ENCODE results near the gene ASCC3.
"Not testable (repeated sequence)": the region's sequence is repeated elsewhere in the genome, so short reads cannot be mapped to it uniquely, and the experiment has no call there.

ASCC3 gene

DNA sequence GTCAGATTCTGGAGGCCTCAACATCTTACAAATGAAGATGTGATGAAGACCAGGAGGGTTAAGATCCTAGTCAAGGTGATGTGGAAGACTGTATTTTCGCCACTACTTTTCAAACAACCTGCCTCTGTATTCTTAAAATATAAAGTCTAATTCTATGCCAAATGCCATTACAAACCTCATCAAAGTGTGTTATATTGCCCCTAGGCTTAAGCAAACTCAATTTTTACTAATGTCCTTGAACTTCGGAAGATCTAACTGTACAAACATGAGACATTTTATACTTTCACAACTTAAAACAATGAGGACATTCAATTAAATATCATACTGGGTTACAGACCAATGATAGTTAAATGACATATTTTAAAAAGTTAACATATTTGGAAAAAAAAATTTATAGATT, 19.1 kb downstream of the ASCC3 start:
- DNase-seq (no peak), ATAC-seq (no peak)
- peaks cover 17% of the 10 kb centered on the region for H3K9me3 Mint-ChIP-seq
- H3K4me3 Mint-ChIP-seq, result no peak overlapping the region
- no peak overlapping the region for H3K27ac Mint-ChIP-seq
- no peaks in the 10 kb centered on the region for H3K27me3 Mint-ChIP-seq
- no peaks in the 10 kb centered on the region for H3K4me1 Mint-ChIP-seq
- H3K36me3 Mint-ChIP-seq (ENCODE audit: low read depth), result peaks cover 79% of the 10 kb centered on the region

DNA sequence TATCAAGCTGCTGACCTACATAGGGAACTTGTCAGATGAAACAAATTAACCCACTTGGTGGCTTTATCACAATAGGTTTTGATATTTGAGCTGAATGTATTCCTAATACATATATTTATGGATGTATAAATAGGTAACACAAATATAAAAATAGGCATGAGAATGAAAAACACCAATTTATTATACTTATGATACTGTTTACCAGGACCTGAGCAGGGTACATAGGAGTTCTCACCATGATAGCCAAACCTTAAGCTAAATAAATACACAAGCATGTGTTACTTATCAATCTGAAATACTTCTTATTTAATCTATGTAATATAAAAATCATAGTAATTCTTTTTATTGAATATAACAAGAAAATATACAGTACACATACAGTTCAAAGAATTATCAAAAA, 25.0 kb downstream of the ASCC3 start:
- no peak overlapping the region for H3K27ac Mint-ChIP-seq
- DNase-seq (no peak), ATAC-seq (no peak)
- H3K4me3 Mint-ChIP-seq, result no peak overlapping the region
- no peaks in the 10 kb centered on the region for H3K27me3 Mint-ChIP-seq
- peaks cover 71% of the 10 kb centered on the region for H3K36me3 Mint-ChIP-seq (ENCODE audit: low read depth)
- H3K4me1 Mint-ChIP-seq, result no peaks in the 10 kb centered on the region
- H3K9me3 Mint-ChIP-seq, result peaks cover 29% of the 10 kb centered on the region

DNA sequence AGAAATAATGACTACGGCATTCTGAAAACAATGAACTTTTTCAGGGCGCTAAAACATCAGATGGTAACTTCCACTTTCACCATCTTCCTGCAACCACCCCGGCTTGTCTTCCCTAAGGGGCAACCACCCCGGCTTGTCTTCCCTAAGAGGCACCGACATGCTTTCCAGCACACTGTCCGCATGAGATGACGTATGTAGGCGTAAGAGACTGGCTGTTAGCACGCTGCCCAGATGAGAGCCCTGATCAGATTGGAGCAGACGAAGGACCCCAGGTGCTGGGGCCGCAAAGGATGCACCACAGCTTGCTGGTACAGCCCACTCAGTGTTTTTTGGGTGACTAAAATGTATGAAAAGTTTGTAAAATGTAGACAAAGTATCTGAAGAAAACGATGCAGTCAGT, 29.3 kb downstream of the ASCC3 start:
- no peak for ATAC-seq

GRCh38 chr6:100850174-100850573, 31.0 kb downstream of the ASCC3 start:
- DNase-seq, result no peak
- no peak overlapping the region for H3K27ac Mint-ChIP-seq
- ATAC-seq, result no peak
- H3K4me1 Mint-ChIP-seq, result peaks cover 12% of the 10 kb centered on the region
- H3K9me3 Mint-ChIP-seq, result no peaks in the 10 kb centered on the region
- peaks cover 39% of the 10 kb centered on the region for H3K36me3 Mint-ChIP-seq (ENCODE audit: low read depth)
- no peaks in the 10 kb centered on the region for H3K27me3 Mint-ChIP-seq
- H3K4me3 Mint-ChIP-seq, result no peak overlapping the region

More for the DNA sequence above, 29.3 kb downstream of the ASCC3 start:
- H3K9me3 Mint-ChIP-seq, result peaks cover 10% of the 10 kb centered on the region
- no peak for DNase-seq
- H3K4me3 Mint-ChIP-seq, result no peak overlapping the region
- peaks cover 50% of the 10 kb centered on the region for H3K36me3 Mint-ChIP-seq (ENCODE audit: low read depth)
- peaks cover 3% of the 10 kb centered on the region for H3K4me1 Mint-ChIP-seq
- no peak overlapping the region for H3K27ac Mint-ChIP-seq
- H3K27me3 Mint-ChIP-seq, result no peaks in the 10 kb centered on the region

GRCh38 chr6:100846276-100846675, 34.9 kb downstream of the ASCC3 start:
- Mint-ChIP-seq H3K4me1 (peaks cover 24% of the 10 kb centered on the region), H3K27ac (no peak overlapping the region), H3K27me3 (no peaks in the 10 kb centered on the region), H3K36me3 (ENCODE audit: low read depth) (peaks cover 24% of the 10 kb centered on the region), H3K9me3 (no peaks in the 10 kb centered on the region), H3K4me3 (no peak overlapping the region)
- ATAC-seq, result no peak
- no peak for DNase-seq

GRCh38 chr6:100845676-100846075, 35.5 kb downstream of the ASCC3 start:
- Mint-ChIP-seq H3K9me3 (peaks cover 3% of the 10 kb centered on the region), H3K36me3 (ENCODE audit: low read depth) (peaks cover 27% of the 10 kb centered on the region), H3K4me3 (no peak overlapping the region), H3K27me3 (no peaks in the 10 kb centered on the region), H3K27ac (no peak overlapping the region), H3K4me1 (peaks cover 27% of the 10 kb centered on the region)
- ATAC-seq (no peak), DNase-seq (no peak)

GRCh38 chr6:100839419-100839818, 41.7 kb downstream of the ASCC3 start:
- Mint-ChIP-seq H3K27me3 (no peaks in the 10 kb centered on the region), H3K4me3 (no peak overlapping the region), H3K27ac (no peak overlapping the region), H3K36me3 (ENCODE audit: low read depth) (peaks cover 32% of the 10 kb centered on the region), H3K9me3 (peaks cover 18% of the 10 kb centered on the region), H3K4me1 (peaks cover 23% of the 10 kb centered on the region)
- ATAC-seq (no peak), DNase-seq (no peak)

DNA sequence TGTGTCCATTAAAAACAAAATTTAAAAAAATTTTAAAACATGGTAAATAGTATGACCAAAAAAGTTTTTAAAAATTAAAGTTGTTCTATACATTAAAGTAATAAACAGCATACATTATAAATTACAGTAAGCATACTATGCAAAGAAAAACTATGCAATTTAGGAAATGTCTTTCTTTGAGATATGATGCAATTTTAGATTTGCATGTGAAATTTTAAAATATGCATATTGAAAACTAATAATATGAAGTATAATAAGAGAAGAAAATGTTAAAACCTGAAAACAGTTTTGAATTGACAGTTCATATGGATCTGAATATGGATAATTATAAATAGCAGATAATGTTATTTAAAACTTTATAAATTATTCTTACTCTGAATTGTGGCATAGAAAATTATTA, 43.1 kb downstream of the ASCC3 start:
- Mint-ChIP-seq H3K9me3 (peaks cover 18% of the 10 kb centered on the region), H3K27me3 (no peaks in the 10 kb centered on the region), H3K4me3 (no peak overlapping the region), H3K36me3 (ENCODE audit: low read depth) (peaks cover 31% of the 10 kb centered on the region), H3K27ac (no peak overlapping the region), H3K4me1 (peaks cover 19% of the 10 kb centered on the region)
- DNase-seq (no peak), ATAC-seq (no peak)

DNA sequence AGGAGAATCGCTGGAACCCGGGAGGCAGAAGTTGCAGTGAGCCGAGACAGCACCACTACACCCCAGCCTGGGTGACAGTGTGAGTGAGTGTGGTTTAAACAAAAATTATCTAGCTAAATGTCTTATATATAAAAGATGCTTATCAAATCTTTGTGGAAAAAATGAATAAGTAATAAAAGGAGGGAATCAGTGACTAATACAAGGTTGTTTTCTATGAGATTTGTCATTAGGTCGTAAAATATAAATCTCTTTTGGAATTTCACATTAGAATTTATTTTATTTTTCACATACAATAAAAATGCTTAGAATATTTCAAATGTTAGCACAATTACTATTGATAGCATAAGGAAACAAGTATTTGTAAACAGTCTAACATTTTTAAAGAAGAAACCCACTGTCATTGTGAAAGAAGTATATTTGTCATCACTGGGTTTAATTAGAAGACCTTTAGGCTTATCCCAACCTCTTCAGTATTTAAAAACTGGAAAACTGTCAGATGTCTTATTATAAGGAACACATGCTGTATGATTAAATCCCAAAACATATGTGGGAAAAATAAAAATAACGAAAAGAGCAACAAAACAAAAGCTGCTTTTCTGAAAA, 47.1 kb downstream of the ASCC3 start:
- peaks cover 35% of the 10 kb centered on the region for H3K36me3 Mint-ChIP-seq (ENCODE audit: low read depth)
- H3K27me3 Mint-ChIP-seq, result no peaks in the 10 kb centered on the region
- H3K4me1 Mint-ChIP-seq, result peaks cover 2% of the 10 kb centered on the region
- DNase-seq (no peak), ATAC-seq (no peak)
- no peak overlapping the region for H3K27ac Mint-ChIP-seq
- no peak overlapping the region for H3K4me3 Mint-ChIP-seq
- peaks cover 14% of the 10 kb centered on the region for H3K9me3 Mint-ChIP-seq

DNA sequence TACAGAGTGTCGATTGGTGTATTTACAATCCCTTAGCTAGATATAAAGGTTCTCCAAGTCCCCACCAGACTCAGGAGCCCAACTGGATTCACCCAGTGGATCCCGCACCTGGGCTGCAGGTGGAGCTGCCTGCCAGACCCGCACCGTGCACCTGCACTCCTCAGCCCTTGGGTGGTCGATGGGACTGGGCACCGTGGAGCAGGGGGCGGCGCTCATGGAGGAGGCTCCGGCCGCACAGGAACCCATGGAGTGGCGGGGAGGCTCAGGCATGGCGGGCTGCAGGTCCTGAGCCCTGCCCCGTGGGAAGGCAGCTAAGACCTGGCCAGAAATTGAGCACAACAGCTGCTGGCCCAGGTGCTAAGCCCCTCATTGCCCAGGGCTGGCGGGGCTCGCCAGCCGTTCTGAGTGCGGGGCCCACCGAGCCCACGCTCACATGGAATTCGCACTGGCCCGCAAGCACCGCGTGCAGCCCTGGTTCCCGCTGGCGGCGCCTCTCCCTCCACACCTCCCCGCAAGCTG, 52.0 kb downstream of the ASCC3 start:
- H3K36me3 Mint-ChIP-seq (ENCODE audit: low read depth), result peaks cover 30% of the 10 kb centered on the region
- DNase-seq, ATAC-seq, H3K27ac Mint-ChIP-seq, H3K4me3 Mint-ChIP-seq, H3K27me3 Mint-ChIP-seq, H3K9me3 Mint-ChIP-seq, H3K4me1 Mint-ChIP-seq: not testable (repeated sequence)

GRCh38 chr6:100823041-100823440, 58.1 kb downstream of the ASCC3 start:
- Mint-ChIP-seq H3K4me1 (peaks cover 12% of the 10 kb centered on the region), H3K36me3 (ENCODE audit: low read depth) (peaks cover 40% of the 10 kb centered on the region), H3K27me3 (no peaks in the 10 kb centered on the region), H3K9me3 (peaks cover 8% of the 10 kb centered on the region), H3K27ac (no peak overlapping the region), H3K4me3 (no peak overlapping the region)
- DNase-seq (no peak), ATAC-seq (no peak)

DNA sequence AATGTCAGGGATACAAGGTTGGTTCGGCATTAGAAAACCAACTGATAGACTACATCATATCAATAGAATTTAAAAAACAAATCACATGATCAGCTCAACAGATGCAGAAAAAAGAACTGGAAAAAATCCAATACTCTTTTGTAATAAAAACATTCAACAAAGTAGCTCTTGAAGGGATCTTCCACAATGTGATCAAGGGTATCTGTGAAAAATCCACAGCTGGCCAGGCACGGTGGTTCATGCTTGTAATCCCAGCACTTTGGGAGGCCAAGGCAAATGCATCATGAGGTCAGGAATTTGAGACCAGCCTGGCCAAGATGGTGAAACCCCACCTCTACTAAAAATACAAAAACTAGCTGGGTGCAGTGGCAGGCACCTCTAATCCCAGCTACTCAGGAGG, 63.1 kb downstream of the ASCC3 start:
- no peak overlapping the region for H3K27ac Mint-ChIP-seq
- no peaks in the 10 kb centered on the region for H3K27me3 Mint-ChIP-seq
- no peak for DNase-seq
- no peak for ATAC-seq
- peaks cover 19% of the 10 kb centered on the region for H3K4me1 Mint-ChIP-seq
- peaks cover 17% of the 10 kb centered on the region for H3K9me3 Mint-ChIP-seq
- H3K4me3 Mint-ChIP-seq, result no peak overlapping the region
- H3K36me3 Mint-ChIP-seq (ENCODE audit: low read depth), result peaks cover 64% of the 10 kb centered on the region

DNA sequence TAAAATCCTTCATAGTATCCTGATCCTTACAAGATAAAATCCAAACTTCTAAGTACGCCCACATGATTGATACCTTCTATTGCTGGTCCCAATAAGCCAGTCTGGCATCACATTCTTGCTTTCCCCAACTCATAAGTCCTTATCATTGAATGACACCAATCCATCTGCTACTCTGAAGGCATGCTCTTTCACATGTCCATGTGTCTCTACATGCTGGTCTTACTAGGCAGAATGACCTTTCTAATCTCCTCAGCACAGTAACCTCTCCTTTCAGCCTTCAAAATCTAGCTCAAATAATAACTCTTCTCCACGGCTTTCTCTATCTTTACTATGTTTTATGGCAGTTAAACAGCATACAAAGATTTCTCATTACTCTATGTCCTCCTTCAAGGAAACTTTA, 71.1 kb downstream of the ASCC3 start:
- H3K9me3 Mint-ChIP-seq, result no peaks in the 10 kb centered on the region
- no peak overlapping the region for H3K27ac Mint-ChIP-seq
- no peak overlapping the region for H3K4me3 Mint-ChIP-seq
- no peaks in the 10 kb centered on the region for H3K4me1 Mint-ChIP-seq
- no peaks in the 10 kb centered on the region for H3K27me3 Mint-ChIP-seq
- ATAC-seq, result no peak
- H3K36me3 Mint-ChIP-seq (ENCODE audit: low read depth), result peaks cover 25% of the 10 kb centered on the region
- no peak for DNase-seq

DNA sequence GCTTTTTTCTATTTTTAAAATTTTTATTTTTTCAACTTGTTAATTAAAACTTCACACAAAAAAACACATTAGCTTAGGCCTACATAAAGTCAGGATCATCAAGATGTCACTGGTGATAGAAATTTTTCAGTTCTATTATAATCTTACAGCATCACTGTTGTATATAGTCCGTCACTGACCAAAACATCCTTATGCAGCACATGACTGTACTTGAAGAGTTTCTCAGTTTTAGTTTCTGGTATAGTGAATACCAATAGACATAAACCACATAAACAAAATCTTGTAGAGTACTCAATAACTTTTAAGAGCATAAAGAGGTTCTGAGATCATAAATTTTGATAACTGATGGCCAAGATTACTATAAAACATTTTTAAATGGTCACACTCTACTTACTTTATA, 71.8 kb downstream of the ASCC3 start:
- Mint-ChIP-seq H3K27ac (no peak overlapping the region), H3K9me3 (no peaks in the 10 kb centered on the region), H3K4me1 (no peaks in the 10 kb centered on the region), H3K27me3 (no peaks in the 10 kb centered on the region), H3K36me3 (ENCODE audit: low read depth) (peaks cover 27% of the 10 kb centered on the region), H3K4me3 (no peak overlapping the region)
- ATAC-seq (no peak), DNase-seq (no peak)

GRCh38 chr6:100808638-100809275, 72.4 kb downstream of the ASCC3 start:
- Mint-ChIP-seq H3K4me3 (no peak overlapping the region), H3K9me3 (no peaks in the 10 kb centered on the region), H3K36me3 (ENCODE audit: low read depth) (peaks cover 25% of the 10 kb centered on the region), H3K27ac (no peak overlapping the region), H3K4me1 (no peaks in the 10 kb centered on the region), H3K27me3 (no peaks in the 10 kb centered on the region)
- no peak for ATAC-seq
- DNase-seq, result no peak
